GM12878 (cell line): ENCODE data around the gene PLPP3. TPM values are rescaled to one million over a fixed set of nuclear protein-coding genes. Genes with fewer than 3 reads are reported as not detected.

Experiments used
- ATAC-seq: fragments of 200-7000 bp; cut with Tn5 transposase; 3 replicates; pipeline ENCODE4 v1.9.1; 2020; ENCODE audit warnings: mild to moderate bottlenecking, moderate library complexity
- BruUV-seq: library from RNA; stranded (reverse); fragments of 400-500 nt; replicated peaks from 2 replicates; lab custom pipeline; 2021; lab: Mats Ljungman, UMichigan
- CTCF ChIA-PET: fragments of 300-600 bp; sonication (Branson Sonifier 250); formaldehyde crosslinking; extraction: SDS; loops from one replicate; lab custom pipeline; 2021; ENCODE audit warnings: inconsistent platforms; lab: Yijun Ruan, JAX
- POLR2A ChIA-PET: fragments of 350-600 bp; formaldehyde crosslinking; extraction: SDS; loops from one replicate; lab custom pipeline; 2021; ENCODE audit warnings: inconsistent platforms; lab: Charles Lee
- RAD21 ChIA-PET: fragments of 300-600 bp; sonication (Branson Sonifier 250); formaldehyde crosslinking; loops from one replicate; lab custom pipeline; 2023; ENCODE audit warnings: antibody characterized with exemption; ENCODE audit not compliant: unreplicated experiment; lab: Charles Lee
- SMC1A ChIA-PET: fragments of 300-600 bp; sonication (Branson Sonifier 250); formaldehyde crosslinking; loops from one replicate; lab custom pipeline; 2023; ENCODE audit not compliant: unreplicated experiment, uncharacterized antibody; lab: Charles Lee
- DNase-seq: peaks from one replicate; pipeline ENCODE4 v3.0.0-alpha.2; 2011; ENCODE audit warnings: low read depth, low spot score
- FAIRE-seq: peaks from 3 replicates; lab custom pipeline; 2011; peaks lifted over from hg19 to GRCh38; lab: Jason Lieb, UNC
- H2AFZ ChIP-seq: 2 replicates; pipeline ENCODE4 v1.6.0; 2011; ENCODE audit warnings: low read depth, low read length, control low read depth; ENCODE audit not compliant: control insufficient read depth
- H3K27ac ChIP-seq: 2 replicates; pipeline ENCODE4 v1.5.1; 2011; ENCODE audit warnings: control low read depth; ENCODE audit not compliant: control insufficient read depth, insufficient read depth
- H3K27me3 ChIP-seq, 2 experiments: replicated peaks in 1 of 2; 2 replicates each; pipeline versions ENCODE4 v1.6.0 to v1.6.1; 2011; ENCODE audit warnings: low read length in 1 of 2; ENCODE audit not compliant: control insufficient read depth in 2 of 2, insufficient read depth in 2 of 2
- H3K36me3 ChIP-seq, 2 experiments: 2 replicates each; pipeline ENCODE4 v1.5.1; 2011; ENCODE audit warnings: low read length in 1 of 2; ENCODE audit not compliant: control insufficient read depth in 2 of 2, insufficient read depth in 2 of 2
- H3K4me1 ChIP-seq: 2 replicates; pipeline ENCODE4 v1.6.1; 2011; ENCODE audit warnings: mild to moderate bottlenecking, low read length, moderate library complexity, mixed read lengths; ENCODE audit not compliant: control insufficient read depth, insufficient read depth
- H3K4me2 ChIP-seq: 2 replicates; pipeline ENCODE4 v1.6.0; 2011; ENCODE audit warnings: control low read depth; ENCODE audit not compliant: control insufficient read depth, insufficient read depth
- H3K4me3 ChIP-seq: fragments of 200-600 bp; sonication (generic); 2 replicates; pipeline ENCODE4 v1.5.1; 2016
- H3K79me2 ChIP-seq: 2 replicates; pipeline ENCODE4 v1.6.0; 2011; ENCODE audit warnings: low read length; ENCODE audit not compliant: control insufficient read depth, insufficient read depth
- H3K9ac ChIP-seq: 2 replicates; pipeline ENCODE4 v1.8.0; 2011; ENCODE audit warnings: low read length, control low read depth, mixed read lengths; ENCODE audit not compliant: control insufficient read depth, insufficient read depth
- H3K9me3 ChIP-seq: replicated peaks from 3 replicates; pipeline ENCODE4 v1.5.1; 2011; ENCODE audit warnings: mild to moderate bottlenecking, low read length; ENCODE audit not compliant: control insufficient read depth, insufficient read depth
- H4K20me1 ChIP-seq: 2 replicates; pipeline ENCODE4 v1.6.0; 2011; ENCODE audit not compliant: control insufficient read depth, insufficient read depth
- BRCA1 ChIP-seq: IDR thresholded peaks from 2 replicates; pipeline ENCODE4 v1.6.1; 2011; ENCODE audit warnings: low read depth, low read length, improper control_type of control experiment
- CBFB ChIP-seq: IDR thresholded peaks from 2 replicates; pipeline ENCODE4 v1.6.1; 2016; ENCODE audit warnings: antibody characterized with exemption, low read depth
- HCFC1 ChIP-seq: fragments of 150-350 bp; IDR thresholded peaks from 2 replicates; pipeline ENCODE4 v1.6.1; 2014; ENCODE audit warnings: low read length
- HSF1 ChIP-seq: fragments of 150-350 bp; IDR thresholded peaks from 2 replicates; pipeline ENCODE4 v1.6.1; 2014; ENCODE audit warnings: mild to moderate bottlenecking, low read depth, low read length
- IKZF1 ChIP-seq: fragments of 450-650 bp; conservative IDR thresholded peaks from 2 replicates; pipeline ENCODE4 v1.6.1; 2017; ENCODE audit warnings: antibody characterized with exemption, mild to moderate bottlenecking
- MYC ChIP-seq: IDR thresholded peaks from 2 replicates; pipeline ENCODE4 v1.6.1; 2011; ENCODE audit warnings: mild to moderate bottlenecking, low read length, moderate library complexity, inconsistent platforms; ENCODE audit not compliant: insufficient read depth, insufficient replicate concordance, insufficient read length, severe bottlenecking
- NFXL1 ChIP-seq: fragments of 450-650 bp; IDR thresholded peaks from 2 replicates; pipeline ENCODE4 v1.6.1; 2017; ENCODE audit warnings: antibody characterized with exemption, mild to moderate bottlenecking, borderline replicate concordance
- TCF7 ChIP-seq: IDR thresholded peaks from 2 replicates; pipeline ENCODE4 v1.6.1; 2014; ENCODE audit warnings: antibody characterized with exemption, borderline replicate concordance
- ZBTB33 ChIP-seq: fragments of 450-650 bp; IDR thresholded peaks from 2 replicates; pipeline ENCODE4 v1.6.1; 2017; ENCODE audit warnings: mild to moderate bottlenecking
- WGBS: methylation state at CpG from one replicate; pipeline ENCODE4 v1.1.6; 2016; ENCODE audit warnings: low lambda C conversion rate; ENCODE audit not compliant: insufficient replicate concordance, insufficient coverage; ENCODE audit errors: missing lambda C conversion rate; 5-methylcytosine and 5-hydroxymethylcytosine counted together
- in situ Hi-C: fragments of 300-500 bp; cut with MboI; formaldehyde crosslinking; loops from 9 replicates; pipeline ENCODE4 v1.14.3; 2018; ENCODE audit warnings: mixed read lengths
- intact Hi-C: fragments of 100-400 bp; cut with micrococcal nuclease; formaldehyde crosslinking; loops from one replicate; pipeline ENCODE4 v1.14.2; 2022; ENCODE audit not compliant: unreplicated experiment
- polyA plus RNA-seq, 11 experiments: library from polyadenylated mRNA; depleted of rRNA in 4 of 11; unstranded in 6 of 11; stranded (reverse) in 5 of 11; fragments of >200 nt; fragmentation: Nextera tagmentation in 4 of 11; fragmentation: Illumina TruSeq in 1 of 11; extraction: Ambion mirVana in 4 of 11; extraction: Trizol in 1 of 11; gene quantifications; 1 replicate in 1 of 11; 2 replicates in 10 of 11; pipeline versions ENCODE4 v1.2.1 to v1.2.3, GENCODE V29; 2011 to 2016; ENCODE audit warnings: inconsistent platforms in 2 of 11, missing spikeins in 2 of 11, low read depth in 1 of 11
- total RNA-seq, 4 experiments: library from RNA; depleted of rRNA in 3 of 4; stranded (reverse); fragments of >200 nt in 3 of 4; fragmentation: Illumina TruSeq in 1 of 4; extraction: Trizol in 1 of 4; gene quantifications; 2 replicates each; pipeline versions ENCODE4 v1.2.1 to v1.2.3, GENCODE V29; 2013 to 2021
- TF ChIP-seq, protein P1 (sequence below): fragments of 450-650 bp; IDR thresholded peaks from 2 replicates; pipeline ENCODE4 v1.6.1; 2014; ENCODE audit warnings: mild to moderate bottlenecking

PLPP3 gene
- total and polyA plus RNA-seq, 10 of the 15 experiments (the other 5 are each of a cell fraction or from before 2014, with no cell fraction given) = 6.4 to 26.8 (median 9.5) TPM

DNA sequence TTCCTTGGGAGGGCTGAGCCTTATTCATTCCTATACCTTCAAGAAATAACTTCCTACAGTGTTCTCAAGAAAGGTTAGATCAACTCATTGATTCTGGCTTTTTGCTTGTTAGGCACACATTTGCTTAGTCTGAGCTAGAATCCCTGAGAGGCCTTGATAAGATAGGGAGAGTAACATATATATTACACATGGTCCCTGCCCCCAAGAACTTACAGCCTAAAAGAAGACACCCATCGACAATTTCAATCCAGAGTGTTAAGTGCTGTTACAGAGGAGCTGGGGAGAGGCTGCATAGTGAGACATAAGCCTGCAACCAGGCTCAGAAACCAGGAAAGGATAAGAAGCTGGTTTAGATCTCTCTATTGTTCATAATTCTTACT is 68.7 kb downstream of the PLPP3 start:
- intact Hi-C loops = no loop called here
- Histone ChIP-seq H3K9ac (no peak overlapping the region), H2AFZ (no peak overlapping the region), H4K20me1 (no peaks in the 10 kb centered on the region; the same call in 1 of the 2 replicates), H3K9me3 (no peaks in the 10 kb centered on the region), H3K36me3 (peaks cover 0 to 3% of the 10 kb centered on the region in 2 experiments; a peak in 2 of 4 replicates), H3K4me2 (no peak overlapping the region), H3K27ac (no peak overlapping the region), H3K4me1 (no peaks in the 10 kb centered on the region), H3K4me3 (no peak overlapping the region), H3K27me3 (no peaks in the 10 kb centered on the region; a peak in 1 of 4 replicates)
- no TSS peak for BruUV-seq
- ChIA-PET SMC1A (interaction anchor here (1.4 kb wide), 1 partner anchor 50 kb away, joined by 5 read pairs; no protein-coding TSS in a partner anchor), RAD21 (no interaction called here), CTCF (interaction anchor here (0.9 to 1.0 kb wide), 2 partner anchors 9 to 66 kb away, joined by 3 read pairs; no protein-coding TSS in a partner anchor), POLR2A (no interaction called here)
- WGBS = 0% methylated on average over 1 of the region's 1 CpG
- in situ Hi-C loops = no loop called here
- FAIRE-seq (no peak), ATAC-seq (no peak), DNase-seq (no peak)
- TF ChIP-seq BRCA1 (no peak), CBFB (no peak), IKZF1 (no peak), MYC (no peak), TCF7 (no peak), HCFC1 (no peak), NFXL1 (no peak), HSF1 (no peak), ZBTB33 (no peak)
- TF ChIP-seq, protein P1, sequence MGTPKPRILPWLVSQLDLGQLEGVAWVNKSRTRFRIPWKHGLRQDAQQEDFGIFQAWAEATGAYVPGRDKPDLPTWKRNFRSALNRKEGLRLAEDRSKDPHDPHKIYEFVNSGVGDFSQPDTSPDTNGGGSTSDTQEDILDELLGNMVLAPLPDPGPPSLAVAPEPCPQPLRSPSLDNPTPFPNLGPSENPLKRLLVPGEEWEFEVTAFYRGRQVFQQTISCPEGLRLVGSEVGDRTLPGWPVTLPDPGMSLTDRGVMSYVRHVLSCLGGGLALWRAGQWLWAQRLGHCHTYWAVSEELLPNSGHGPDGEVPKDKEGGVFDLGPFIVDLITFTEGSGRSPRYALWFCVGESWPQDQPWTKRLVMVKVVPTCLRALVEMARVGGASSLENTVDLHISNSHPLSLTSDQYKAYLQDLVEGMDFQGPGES = no peak
- TF ChIP-seq, all 136 proteins: peak for 0
- H3K79me2 ChIP-seq = no peaks in the 10 kb centered on the region
